Calu3 (cell line): ENCODE measurements around the gene FGFR2. TPM values are rescaled to one million over a fixed set of nuclear protein-coding genes. Genes with fewer than 3 reads are reported as not detected.

Experiments used
- BruUV-seq: library from RNA; stranded (reverse); fragments of 400-500 nt; replicated peaks from 2 replicates; lab custom pipeline; 2021; lab: Mats Ljungman, UMichigan
- CTCF ChIA-PET: fragments of 300-600 bp; sonication (Branson Sonifier 250); formaldehyde crosslinking; loops from one replicate; lab custom pipeline; 2022; ENCODE audit warnings: antibody characterized with exemption; lab: Charles Lee
- DNase-seq: peaks from one replicate; pipeline ENCODE4 v3.0.0; 2022
- H3K27ac Mint-ChIP-seq: one replicate; pipeline ENCODE4 v1.8.0; 2022; ENCODE audit warnings: mixed read lengths; ENCODE audit not compliant: unreplicated experiment
- H3K27me3 Mint-ChIP-seq: one replicate; pipeline ENCODE4 v1.8.0; 2022; ENCODE audit warnings: mixed read lengths; ENCODE audit not compliant: unreplicated experiment
- H3K36me3 Mint-ChIP-seq: one replicate; pipeline ENCODE4 v1.8.0; 2022; ENCODE audit warnings: mild to moderate bottlenecking, moderate library complexity, mixed read lengths; ENCODE audit not compliant: insufficient read depth, unreplicated experiment
- H3K4me1 Mint-ChIP-seq: one replicate; pipeline ENCODE4 v1.8.0; 2022; ENCODE audit warnings: mild to moderate bottlenecking, low read depth, mixed read lengths; ENCODE audit not compliant: unreplicated experiment
- H3K4me3 Mint-ChIP-seq: one replicate; pipeline ENCODE4 v1.8.0; 2022; ENCODE audit warnings: mild to moderate bottlenecking, low read depth, moderate library complexity, mixed read lengths; ENCODE audit not compliant: unreplicated experiment
- H3K9me3 Mint-ChIP-seq: one replicate; pipeline ENCODE4 v1.8.0; 2022; ENCODE audit warnings: low read depth, mixed read lengths; ENCODE audit not compliant: unreplicated experiment
- CTCF ChIP-seq: fragments of 200-600 bp; IDR thresholded peaks from one replicate; pipeline ENCODE4 v1.8.0; 2022; ENCODE audit warnings: antibody characterized with exemption; ENCODE audit not compliant: unreplicated experiment
- intact Hi-C: fragments of 100-400 bp; cut with micrococcal nuclease; formaldehyde crosslinking; loops from one replicate; pipeline ENCODE4 v1.10.0; 2022; ENCODE audit not compliant: unreplicated experiment
- total RNA-seq: library from RNA; stranded (reverse); gene quantifications from 2 replicates; pipeline ENCODE4 v1.2.3, GENCODE V29; 2022

The FGFR2 gene
- total RNA-seq, 1 experiment from 2014 or later: 57.9 TPM

GRCh38 chr10:121618906-121619305 lies 20.7 kb upstream of the FGFR2 start:
- no peak overlapping the region for H3K4me3 Mint-ChIP-seq
- H3K27me3 Mint-ChIP-seq: peaks cover 9% of the 10 kb centered on the region
- CTCF ChIA-PET: no interaction called here
- no peak for TF ChIP-seq CTCF
- intact Hi-C loops: no loop called here
- no peak overlapping the region for H3K27ac Mint-ChIP-seq
- H3K4me1 Mint-ChIP-seq: no peaks in the 10 kb centered on the region
- no peak for DNase-seq
- no peaks in the 10 kb centered on the region for H3K9me3 Mint-ChIP-seq
- no peaks in the 10 kb centered on the region for H3K36me3 Mint-ChIP-seq
- BruUV-seq: no TSS peak

- Mint-ChIP-seq H3K4me1 (no peaks in the 10 kb centered on the region), H3K4me3 (no peak overlapping the region), H3K27me3 (peaks cover 3% of the 10 kb centered on the region), H3K9me3 (no peaks in the 10 kb centered on the region), H3K27ac (no peak overlapping the region), H3K36me3 (no peaks in the 10 kb centered on the region)
- intact Hi-C loops: no loop called here
- no peak for TF ChIP-seq CTCF
- CTCF ChIA-PET: interaction anchor here (1.1 kb wide), 1 partner anchor 25 kb away, joined by 3 read pairs; no protein-coding TSS in a partner anchor
- BruUV-seq: no TSS peak
- DNase-seq: no peak
These were observed 18.9 kb upstream of the FGFR2 start for GRCh38 chr10:121617176-121617575.

- DNase-seq: no peak
- Mint-ChIP-seq H3K27ac (no peak overlapping the region), H3K27me3 (no peaks in the 10 kb centered on the region), H3K36me3 (no peaks in the 10 kb centered on the region), H3K4me1 (no peaks in the 10 kb centered on the region), H3K9me3 (no peaks in the 10 kb centered on the region), H3K4me3 (no peak overlapping the region)
- CTCF ChIA-PET: interaction anchor here (0.5 kb wide), 1 partner anchor 1723 kb away, joined by 3 read pairs; no protein-coding TSS in a partner anchor
- BruUV-seq: no TSS peak
- intact Hi-C loops: no loop called here
- TF ChIP-seq CTCF: no peak
These were observed 18.0 kb upstream of the FGFR2 start for GRCh38 chr10:121616291-121616690.

GRCh38 chr10:121615836-121616235 lies 17.6 kb upstream of the FGFR2 start:
- Mint-ChIP-seq H3K4me3 (no peak overlapping the region), H3K36me3 (no peaks in the 10 kb centered on the region), H3K27ac (no peak overlapping the region), H3K9me3 (no peaks in the 10 kb centered on the region), H3K4me1 (no peaks in the 10 kb centered on the region), H3K27me3 (no peaks in the 10 kb centered on the region)
- no peak for DNase-seq
- TF ChIP-seq CTCF: no peak
- CTCF ChIA-PET: interaction anchor here (0.5 kb wide), 1 partner anchor 1722 kb away, joined by 3 read pairs; no protein-coding TSS in a partner anchor
- intact Hi-C loops: no loop called here
- no TSS peak for BruUV-seq
